Adrenal gland (tissue), 5 donors: ENCODE results near the gene SPECC1L.
"Not testable (repeated sequence)": the region's sequence is repeated elsewhere in the genome, so short reads cannot be mapped to it uniquely, and the experiment has no call there.

ENCODE experiments used
- CTCF ChIP-seq, 6 experiments: fragments of 450-650 bp in 4 of 6; fragments of 200-600 bp in 2 of 6; sonication (generic) in 1 of 6; IDR thresholded peaks; 1 replicate in 5 of 6; 2 replicates in 1 of 6; pipeline versions ENCODE4 v1.5.1 to v1.8.0; 2016 to 2021; ENCODE audit warnings: antibody characterized with exemption in 6 of 6, mild to moderate bottlenecking in 2 of 6, moderate library complexity in 1 of 6
- POLR2A ChIP-seq, 2 donors: fragments of 450-650 bp; IDR thresholded peaks; one replicate each; pipeline ENCODE4 v1.6.1; 2017; ENCODE audit warnings: antibody characterized with exemption in 2 of 2, mild to moderate bottlenecking in 2 of 2, moderate library complexity in 1 of 2
- donor health status: DM: no; HTN: no; CAD: no.

GRCh38 chr22:24256736-24257135 is 13.9 kb upstream of the SPECC1L start:
- TF ChIP-seq CTCF, POLR2A (IDR thresholded peaks at IDR 0.05): not testable (repeated sequence)
